Peyer's patch (tissue), 4 donors: ENCODE results near the gene SMC1B. TPM values are rescaled to one million over a fixed set of nuclear protein-coding genes. Genes with fewer than 3 reads are reported as not detected.

Experiments used
- DNase-seq, 3 donors: peaks; one replicate each; pipeline ENCODE4 v3.0.0-alpha.2; 2017 to 2019
- H3K27ac ChIP-seq, 4 donors: fragments of 200-600 bp; sonication (generic); one replicate each; pipeline ENCODE4 v1.5.1; 2016 to 2019
- H3K27me3 ChIP-seq, 2 donors: fragments of 200-600 bp; sonication (generic); one replicate each; pipeline ENCODE4 v1.5.1; 2019
- H3K36me3 ChIP-seq, 3 donors: fragments of 200-600 bp; sonication (generic); one replicate each; pipeline ENCODE4 v1.5.1; 2016 to 2019
- H3K4me1 ChIP-seq, 4 donors: fragments of 200-600 bp; sonication (generic); one replicate each; pipeline ENCODE4 v1.5.1; 2016 to 2019
- H3K4me3 ChIP-seq, 4 donors: fragments of 200-600 bp; sonication (generic); 1 replicate in 3 of 4; 2 replicates in 1 of 4; pipeline ENCODE4 v1.5.1; 2016 to 2019; ENCODE audit warnings: mild to moderate bottlenecking in 1 of 4
- H3K9me3 ChIP-seq, 4 donors: fragments of 200-600 bp; sonication (generic); one replicate each; pipeline ENCODE4 v1.5.1; 2016 to 2019; ENCODE audit warnings: mild to moderate bottlenecking in 1 of 4
- POLR2A ChIP-seq, 2 donors: fragments of 450-650 bp; IDR thresholded peaks; one replicate each; pipeline ENCODE4 v1.5.1; 2017; ENCODE audit warnings: antibody characterized with exemption in 2 of 2, mild to moderate bottlenecking in 2 of 2, moderate library complexity in 2 of 2
- total RNA-seq, 4 donors: library from RNA; depleted of rRNA; stranded (reverse); fragments of >200 nt; gene quantifications; one replicate each; pipeline ENCODE4 v1.1.0, GENCODE V29; 2016
- TF ChIP-seq, protein P1 (sequence below), 6 experiments: fragments of 450-650 bp in 4 of 6; fragments of 200-600 bp in 2 of 6; sonication (generic) in 1 of 6; IDR thresholded peaks; one replicate each; pipeline ENCODE4 v1.5.1; 2017 to 2019; ENCODE audit warnings: antibody characterized with exemption in 6 of 6, mild to moderate bottlenecking in 3 of 6, moderate library complexity in 1 of 6

The SMC1B gene
- total RNA-seq, 4 donors from 2014 or later: not detected

DNA sequence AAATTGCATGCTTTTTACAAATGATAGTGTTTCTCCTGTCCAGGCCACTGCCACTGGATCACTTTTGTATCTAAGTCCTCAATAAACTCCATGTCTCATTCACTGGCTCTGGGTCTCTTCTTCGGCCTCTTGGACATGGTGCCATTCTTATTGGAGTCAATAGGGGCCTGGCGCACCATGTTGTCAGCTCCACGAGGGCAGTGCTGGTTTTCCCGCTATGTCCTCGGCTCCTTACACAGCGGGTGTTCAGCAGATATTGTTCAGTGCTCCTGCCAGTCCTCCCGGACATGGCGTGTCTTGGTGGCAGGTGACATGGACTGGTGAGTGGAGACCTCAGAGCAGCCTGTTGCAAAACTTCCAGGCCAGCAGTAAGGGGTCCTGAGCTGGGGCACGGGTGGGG, 107.3 kb downstream of the SMC1B start:
- peaks cover 0 to 18% (median 7%) of the 10 kb centered on the region in 4 donors for H3K4me1 ChIP-seq
- no peak for TF ChIP-seq POLR2A (IDR thresholded peaks at IDR 0.05)
- TF ChIP-seq, protein P1, sequence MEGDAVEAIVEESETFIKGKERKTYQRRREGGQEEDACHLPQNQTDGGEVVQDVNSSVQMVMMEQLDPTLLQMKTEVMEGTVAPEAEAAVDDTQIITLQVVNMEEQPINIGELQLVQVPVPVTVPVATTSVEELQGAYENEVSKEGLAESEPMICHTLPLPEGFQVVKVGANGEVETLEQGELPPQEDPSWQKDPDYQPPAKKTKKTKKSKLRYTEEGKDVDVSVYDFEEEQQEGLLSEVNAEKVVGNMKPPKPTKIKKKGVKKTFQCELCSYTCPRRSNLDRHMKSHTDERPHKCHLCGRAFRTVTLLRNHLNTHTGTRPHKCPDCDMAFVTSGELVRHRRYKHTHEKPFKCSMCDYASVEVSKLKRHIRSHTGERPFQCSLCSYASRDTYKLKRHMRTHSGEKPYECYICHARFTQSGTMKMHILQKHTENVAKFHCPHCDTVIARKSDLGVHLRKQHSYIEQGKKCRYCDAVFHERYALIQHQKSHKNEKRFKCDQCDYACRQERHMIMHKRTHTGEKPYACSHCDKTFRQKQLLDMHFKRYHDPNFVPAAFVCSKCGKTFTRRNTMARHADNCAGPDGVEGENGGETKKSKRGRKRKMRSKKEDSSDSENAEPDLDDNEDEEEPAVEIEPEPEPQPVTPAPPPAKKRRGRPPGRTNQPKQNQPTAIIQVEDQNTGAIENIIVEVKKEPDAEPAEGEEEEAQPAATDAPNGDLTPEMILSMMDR (IDR thresholded peaks at IDR 0.05): no peak
- H3K36me3 ChIP-seq: no peaks in the 10 kb centered on the region
- H3K9me3 ChIP-seq: no peaks in the 10 kb centered on the region
- peak overlapping the region in 3 of 4 donors; percentile 44 to 73 (median 72) for H3K27ac ChIP-seq
- no peaks in the 10 kb centered on the region for H3K27me3 ChIP-seq
- DNase-seq: no peak
- H3K4me3 ChIP-seq: no peak overlapping the region

DNA sequence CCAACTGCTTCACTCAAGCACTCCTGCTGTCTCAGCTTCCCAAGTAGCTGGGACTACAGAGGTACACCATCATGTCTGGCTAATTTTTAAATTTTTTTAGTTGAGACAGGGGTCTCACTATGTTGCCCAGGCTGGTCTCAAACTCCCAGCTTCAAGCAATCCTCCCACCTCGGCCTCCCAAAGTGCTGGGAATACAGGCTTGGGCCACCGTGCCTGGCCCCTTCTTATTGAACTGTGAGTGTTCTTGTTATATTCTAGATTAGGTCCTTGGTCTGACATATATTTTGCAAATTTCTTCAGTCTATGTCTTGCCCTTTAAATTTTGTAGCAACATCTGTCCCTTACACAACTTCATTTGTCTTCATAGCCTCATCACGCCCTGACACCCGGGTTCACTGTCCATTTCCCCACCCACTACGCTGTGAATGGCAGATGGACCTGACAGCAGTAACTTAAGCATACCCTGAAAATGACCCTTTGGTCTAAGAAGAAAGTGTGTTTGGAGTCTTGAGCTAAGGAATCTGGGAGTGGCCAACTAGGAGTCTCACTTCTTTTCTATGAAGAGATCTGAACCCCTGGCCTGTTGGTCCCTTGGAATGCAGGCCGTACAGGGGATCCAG, 107.8 kb downstream of the SMC1B start:
- Histone ChIP-seq H3K9me3 (no peaks in the 10 kb centered on the region), H3K4me3 (no peak overlapping the region), H3K27me3 (no peaks in the 10 kb centered on the region), H3K36me3 (no peaks in the 10 kb centered on the region), H3K27ac (peak overlapping the region in 3 of 4 donors; percentile 44 to 73 (median 72)), H3K4me1 (peaks cover 0 to 12% (median 1%) of the 10 kb centered on the region in 4 donors)
- peak in 2 of 3 donors; percentile 67 to 83 for DNase-seq
- no peak for TF ChIP-seq POLR2A (IDR thresholded peaks at IDR 0.05)
- TF ChIP-seq, protein P1 (IDR thresholded peaks at IDR 0.05): no peak

DNA sequence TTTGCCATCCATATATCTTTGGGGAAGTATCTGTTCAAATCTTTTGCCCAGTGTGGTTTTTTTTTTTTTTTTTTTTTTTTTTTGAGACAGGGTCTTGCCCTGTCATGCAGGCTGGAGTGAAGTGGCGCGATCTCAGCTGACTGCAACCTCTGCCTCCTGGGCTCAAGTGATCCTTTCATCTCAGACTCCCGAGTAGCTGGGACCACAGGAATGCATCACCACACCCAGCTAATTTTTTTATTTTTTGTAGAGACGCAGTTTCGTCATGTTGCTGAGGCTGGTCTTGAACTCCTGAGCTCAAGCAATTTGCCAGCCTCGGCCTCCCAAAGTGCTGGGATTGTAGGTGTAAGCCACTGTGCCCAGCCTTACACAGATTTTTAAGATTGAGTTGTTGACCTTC, 108.4 kb downstream of the SMC1B start:
- Histone ChIP-seq H3K9me3 (no peaks in the 10 kb centered on the region), H3K27ac (peak overlapping the region in 1 of 4 donors; percentile 73), H3K4me1 (peaks cover 0 to 12% (median 0%) of the 10 kb centered on the region in 4 donors), H3K27me3 (no peaks in the 10 kb centered on the region), H3K4me3 (no peak overlapping the region), H3K36me3 (no peaks in the 10 kb centered on the region)
- no peak for DNase-seq
- no peak for TF ChIP-seq POLR2A (IDR thresholded peaks at IDR 0.05)
- TF ChIP-seq, protein P1 (IDR thresholded peaks at IDR 0.05): no peak

DNA sequence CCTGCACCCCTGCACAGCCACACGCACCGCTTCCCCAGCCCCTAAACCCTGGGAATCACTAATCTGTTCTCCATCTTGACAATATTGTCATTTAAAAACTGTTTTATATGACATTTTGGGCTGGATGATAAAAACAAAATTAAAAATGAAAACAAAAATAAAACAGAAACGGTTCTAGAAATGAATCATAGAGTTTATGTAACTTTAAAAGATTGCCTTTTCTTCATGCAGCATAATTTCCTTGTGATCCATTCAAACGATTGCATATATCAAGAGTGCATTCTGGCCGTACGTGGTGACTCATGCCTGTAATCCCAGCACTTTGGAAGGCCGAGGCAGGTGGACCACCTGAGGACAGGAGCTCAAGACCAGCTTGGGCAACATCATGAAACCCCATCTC, 110.2 kb downstream of the SMC1B start:
- Histone ChIP-seq H3K27ac (no peak overlapping the region), H3K9me3 (no peaks in the 10 kb centered on the region), H3K36me3 (no peaks in the 10 kb centered on the region), H3K4me1 (no peaks in the 10 kb centered on the region), H3K27me3 (no peaks in the 10 kb centered on the region), H3K4me3 (no peak overlapping the region)
- no peak for TF ChIP-seq POLR2A (IDR thresholded peaks at IDR 0.05)
- TF ChIP-seq, protein P1 (IDR thresholded peaks at IDR 0.05): no peak
- no peak for DNase-seq

DNA sequence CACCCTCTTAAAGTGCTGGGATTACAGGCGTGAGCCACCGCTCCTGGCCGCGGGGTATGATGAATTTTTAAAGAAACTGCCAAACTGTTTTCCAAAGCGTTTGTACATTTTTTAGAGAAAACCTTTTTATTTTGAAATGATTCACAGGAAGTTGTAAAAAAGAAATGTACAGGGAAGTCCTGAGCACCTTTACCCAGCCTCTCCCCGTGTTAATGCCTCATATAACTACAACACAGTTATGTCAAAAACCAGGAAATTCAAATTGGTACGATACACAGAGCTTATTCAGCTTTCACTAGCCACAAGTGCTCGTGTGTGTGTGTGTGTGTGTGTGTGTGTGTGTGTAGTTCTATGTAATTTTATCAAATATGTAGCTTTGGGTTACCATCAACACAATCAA, 110.6 kb downstream of the SMC1B start:
- DNase-seq: no peak
- H3K9me3 ChIP-seq: no peaks in the 10 kb centered on the region
- no peaks in the 10 kb centered on the region for H3K27me3 ChIP-seq
- no peaks in the 10 kb centered on the region for H3K36me3 ChIP-seq
- no peak overlapping the region for H3K27ac ChIP-seq
- TF ChIP-seq POLR2A (IDR thresholded peaks at IDR 0.05): no peak
- TF ChIP-seq, protein P1 (IDR thresholded peaks at IDR 0.05): no peak
- no peaks in the 10 kb centered on the region for H3K4me1 ChIP-seq
- no peak overlapping the region for H3K4me3 ChIP-seq
